Measurements from ENCODE around the gene KASH5. TPM values are rescaled to one million over a fixed set of nuclear protein-coding genes. Genes with fewer than 3 reads are reported as not detected.
A peak's percentile ranks its signal among the peaks of the same experiment; 100 is the strongest.

The KASH5 gene
- total RNA-seq, 1 experiment from 2014 or later, result 0.42 TPM

GRCh38 chr19:49421878-49422202, 33.8 kb downstream of the KASH5 start (continued):
- TF ChIP-seq AR (CRISPR knock-in tag; IDR thresholded peaks at IDR 0.05), result no peak

- Mint-ChIP-seq H3K27me3 (ENCODE audit: low read depth) (peaks cover 88% of the 10 kb centered on the region), H3K27ac (no peak overlapping the region), H3K4me1 (peaks cover 76% of the 10 kb centered on the region), H3K36me3 (no peaks in the 10 kb centered on the region), H3K9me3 (no peaks in the 10 kb centered on the region), H3K4me3 (peak overlapping the region; percentile 80)
- ChIA-PET CTCF (interaction anchor here (0.6 to 8.4 kb wide), 24 partner anchors 9 to 224 kb away, joined by 3 to 120 read pairs (median 4); partner anchors contain the start of genes DKKL1, KASH5, PIH1D1 and TEAD2), POLR2A (interaction anchor here (0.6 to 1.4 kb wide), 2 partner anchors 10 to 19 kb away, joined by 3 to 4 read pairs; no protein-coding TSS in a partner anchor)
- peak; percentile 85 for DNase-seq (ENCODE audit: low spot score)
- ATAC-seq, result peak; percentile 42
- TF ChIP-seq ZNF671 (CRISPR knock-in tag; IDR thresholded peaks at IDR 0.05) (no peak), FOXK1 (CRISPR knock-in tag; IDR thresholded peaks at IDR 0.05) (no peak), SMAD4 (CRISPR knock-in tag; IDR thresholded peaks at IDR 0.05) (no peak), E2F5 (CRISPR knock-in tag; IDR thresholded peaks at IDR 0.05) (peak; percentile 89), CTCF (IDR thresholded peaks at IDR 0.05) (peak; percentile 65; the same call in 1 of the 2 replicates), MAX (CRISPR knock-in tag; IDR thresholded peaks at IDR 0.05) (peak; percentile 50; the same call in 1 of the 2 replicates), PRDM15 (CRISPR knock-in tag; IDR thresholded peaks at IDR 0.05) (no peak), SP1 (CRISPR knock-in tag; conservative IDR thresholded peaks at IDR 0.05) (peak; percentile 39; the same call in 1 of the 2 replicates), CREM (CRISPR knock-in tag; IDR thresholded peaks at IDR 0.05) (peak; percentile 29; the same call in 1 of the 2 replicates), ZNF317 (CRISPR knock-in tag; IDR thresholded peaks at IDR 0.05; ENCODE audit: borderline replicate concordance, low read depth) (0 out of 2 replicates have a peak, but pooled peaks have one; percentile 18), RORB (CRISPR knock-in tag; IDR thresholded peaks at IDR 0.05) (no peak), TEAD1 (CRISPR knock-in tag; IDR thresholded peaks at IDR 0.05) (no peak), GABPB1 (CRISPR knock-in tag; IDR thresholded peaks at IDR 0.05) (no peak), JUN (CRISPR knock-in tag; IDR thresholded peaks at IDR 0.05) (no peak), IRF1 (CRISPR knock-in tag; IDR thresholded peaks at IDR 0.05) (peak; percentile 43; the same call in 1 of the 2 replicates)
- TF ChIP-seq, protein P1, sequence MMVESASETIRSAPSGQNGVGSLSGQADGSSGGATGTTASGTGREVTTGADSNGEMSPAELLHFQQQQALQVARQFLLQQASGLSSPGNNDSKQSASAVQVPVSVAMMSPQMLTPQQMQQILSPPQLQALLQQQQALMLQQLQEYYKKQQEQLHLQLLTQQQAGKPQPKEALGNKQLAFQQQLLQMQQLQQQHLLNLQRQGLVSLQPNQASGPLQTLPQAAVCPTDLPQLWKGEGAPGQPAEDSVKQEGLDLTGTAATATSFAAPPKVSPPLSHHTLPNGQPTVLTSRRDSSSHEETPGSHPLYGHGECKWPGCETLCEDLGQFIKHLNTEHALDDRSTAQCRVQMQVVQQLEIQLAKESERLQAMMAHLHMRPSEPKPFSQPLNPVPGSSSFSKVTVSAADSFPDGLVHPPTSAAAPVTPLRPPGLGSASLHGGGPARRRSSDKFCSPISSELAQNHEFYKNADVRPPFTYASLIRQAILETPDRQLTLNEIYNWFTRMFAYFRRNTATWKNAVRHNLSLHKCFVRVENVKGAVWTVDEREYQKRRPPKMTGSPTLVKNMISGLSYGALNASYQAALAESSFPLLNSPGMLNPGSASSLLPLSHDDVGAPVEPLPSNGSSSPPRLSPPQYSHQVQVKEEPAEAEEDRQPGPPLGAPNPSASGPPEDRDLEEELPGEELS (CRISPR knock-in tag; IDR thresholded peaks at IDR 0.05), result peak; percentile 71; the same call in 1 of the 2 replicates
- TF ChIP-seq, protein P2, sequence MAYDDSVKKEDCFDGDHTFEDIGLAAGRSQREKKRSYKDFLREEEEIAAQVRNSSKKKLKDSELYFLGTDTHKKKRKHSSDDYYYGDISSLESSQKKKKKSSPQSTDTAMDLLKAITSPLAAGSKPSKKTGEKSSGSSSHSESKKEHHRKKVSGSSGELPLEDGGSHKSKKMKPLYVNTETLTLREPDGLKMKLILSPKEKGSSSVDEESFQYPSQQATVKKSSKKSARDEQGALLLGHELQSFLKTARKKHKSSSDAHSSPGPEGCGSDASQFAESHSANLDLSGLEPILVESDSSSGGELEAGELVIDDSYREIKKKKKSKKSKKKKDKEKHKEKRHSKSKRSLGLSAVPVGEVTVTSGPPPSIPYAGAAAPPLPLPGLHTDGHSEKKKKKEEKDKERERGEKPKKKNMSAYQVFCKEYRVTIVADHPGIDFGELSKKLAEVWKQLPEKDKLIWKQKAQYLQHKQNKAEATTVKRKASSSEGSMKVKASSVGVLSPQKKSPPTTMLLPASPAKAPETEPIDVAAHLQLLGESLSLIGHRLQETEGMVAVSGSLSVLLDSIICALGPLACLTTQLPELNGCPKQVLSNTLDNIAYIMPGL (CRISPR knock-in tag; IDR thresholded peaks at IDR 0.05), result peak; percentile 59; the same call in 1 of the 2 replicates
- TF ChIP-seq, protein P3, sequence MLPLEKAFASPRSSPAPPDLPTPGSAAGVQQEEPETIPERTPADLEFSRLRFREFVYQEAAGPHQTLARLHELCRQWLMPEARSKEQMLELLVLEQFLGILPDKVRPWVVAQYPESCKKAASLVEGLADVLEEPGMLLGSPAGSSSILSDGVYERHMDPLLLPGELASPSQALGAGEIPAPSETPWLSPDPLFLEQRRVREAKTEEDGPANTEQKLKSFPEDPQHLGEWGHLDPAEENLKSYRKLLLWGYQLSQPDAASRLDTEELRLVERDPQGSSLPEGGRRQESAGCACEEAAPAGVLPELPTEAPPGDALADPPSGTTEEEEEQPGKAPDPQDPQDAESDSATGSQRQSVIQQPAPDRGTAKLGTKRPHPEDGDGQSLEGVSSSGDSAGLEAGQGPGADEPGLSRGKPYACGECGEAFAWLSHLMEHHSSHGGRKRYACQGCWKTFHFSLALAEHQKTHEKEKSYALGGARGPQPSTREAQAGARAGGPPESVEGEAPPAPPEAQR (CRISPR knock-in tag; IDR thresholded peaks at IDR 0.05), result no peak
Measured at GRCh38 chr19:49422407-49423070, 34.5 kb downstream of the KASH5 start.
